IPS-15b (cell line): ENCODE data around the gene ARHGEF16.

Experiments used
- H3K27me3 ChIP-seq: one replicate; pipeline ENCODE4 v1.6.1; 2013; ENCODE audit warnings: low read length; ENCODE audit not compliant: control insufficient read depth, insufficient read depth
- H3K36me3 ChIP-seq: one replicate; pipeline ENCODE4 v1.6.1; 2013; ENCODE audit warnings: low read length; ENCODE audit not compliant: control insufficient read depth, insufficient read depth
- H3K4me1 ChIP-seq: one replicate; pipeline ENCODE4 v1.6.1; 2013; ENCODE audit warnings: mild to moderate bottlenecking, low read length; ENCODE audit not compliant: control insufficient read depth, insufficient read depth
- H3K4me3 ChIP-seq: one replicate; pipeline ENCODE4 v1.5.1; 2013; ENCODE audit warnings: low read depth, low read length
- H3K9ac ChIP-seq: one replicate; pipeline ENCODE4 v1.6.1; 2013; ENCODE audit warnings: low read depth, mild to moderate bottlenecking, low read length
- H3K9me3 ChIP-seq: one replicate; pipeline ENCODE4 v1.6.1; 2013; ENCODE audit warnings: mild to moderate bottlenecking, low read length; ENCODE audit not compliant: control insufficient read depth, insufficient read depth

The ARHGEF16 gene

DNA sequence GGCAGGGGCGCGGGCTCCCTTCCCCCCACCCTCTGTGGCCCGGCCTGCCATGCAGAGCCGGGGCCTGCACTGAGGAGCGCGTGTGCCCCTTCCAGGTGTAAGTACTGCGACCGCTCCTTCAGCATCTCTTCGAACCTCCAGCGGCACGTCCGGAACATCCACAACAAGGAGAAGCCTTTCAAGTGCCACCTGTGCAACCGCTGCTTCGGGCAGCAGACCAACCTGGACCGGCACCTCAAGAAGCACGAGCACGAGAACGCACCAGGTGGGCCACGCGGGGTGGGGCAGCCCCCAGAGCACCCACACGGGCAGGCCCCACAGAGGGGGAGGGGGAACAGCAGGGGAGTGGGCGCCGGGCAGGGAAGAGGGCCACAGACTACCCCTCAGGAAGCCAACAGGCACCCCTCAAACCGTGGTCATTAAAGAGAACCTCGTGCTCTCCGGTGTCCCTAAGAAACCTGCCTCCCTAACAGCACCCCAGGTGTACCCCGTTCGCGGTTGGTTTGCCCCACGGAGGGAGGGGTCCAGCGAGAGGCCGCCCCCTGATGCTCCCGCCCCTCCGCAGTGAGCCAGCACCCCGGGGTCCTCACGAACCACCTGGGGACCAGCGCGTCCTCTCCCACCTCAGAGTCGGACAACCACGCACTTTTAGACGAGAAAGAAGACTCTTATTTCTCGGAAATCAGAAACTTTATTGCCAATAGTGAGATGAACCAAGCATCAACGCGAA, 28.8 kb upstream of the ARHGEF16 start:
- Histone ChIP-seq H3K27me3 (no peaks in the 10 kb centered on the region), H3K4me3 (no peak overlapping the region), H3K36me3 (no peaks in the 10 kb centered on the region), H3K4me1 (no peaks in the 10 kb centered on the region), H3K9ac (no peak overlapping the region), H3K9me3 (no peaks in the 10 kb centered on the region)

DNA sequence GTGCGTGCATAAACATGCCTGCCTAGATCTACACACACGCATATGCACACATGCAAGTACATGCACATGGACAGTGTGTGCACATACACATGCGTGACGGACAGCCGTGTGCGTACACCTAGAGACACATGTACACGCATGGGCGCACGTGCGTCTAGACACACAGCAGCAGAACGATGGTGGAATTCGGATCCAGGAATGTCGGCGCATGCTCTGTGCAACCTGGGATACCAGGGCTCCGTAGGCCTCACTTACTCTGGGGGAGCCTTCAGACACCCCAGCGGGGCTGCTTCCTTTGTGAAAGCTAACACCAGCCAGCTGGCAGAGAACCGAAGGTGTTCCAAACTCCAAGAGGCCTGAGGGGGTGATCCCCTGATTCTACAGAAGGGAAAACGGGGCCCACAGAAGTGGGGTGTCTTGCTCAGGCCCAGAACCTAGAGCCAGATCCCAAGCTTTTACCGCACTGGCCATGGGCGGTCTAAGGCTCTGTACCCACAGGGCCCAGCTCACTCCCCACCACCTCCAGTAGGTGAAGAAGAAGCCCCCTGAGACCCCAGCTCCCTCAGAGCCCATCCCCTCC, 27.4 kb upstream of the ARHGEF16 start:
- H3K36me3 ChIP-seq, result no peaks in the 10 kb centered on the region

DNA sequence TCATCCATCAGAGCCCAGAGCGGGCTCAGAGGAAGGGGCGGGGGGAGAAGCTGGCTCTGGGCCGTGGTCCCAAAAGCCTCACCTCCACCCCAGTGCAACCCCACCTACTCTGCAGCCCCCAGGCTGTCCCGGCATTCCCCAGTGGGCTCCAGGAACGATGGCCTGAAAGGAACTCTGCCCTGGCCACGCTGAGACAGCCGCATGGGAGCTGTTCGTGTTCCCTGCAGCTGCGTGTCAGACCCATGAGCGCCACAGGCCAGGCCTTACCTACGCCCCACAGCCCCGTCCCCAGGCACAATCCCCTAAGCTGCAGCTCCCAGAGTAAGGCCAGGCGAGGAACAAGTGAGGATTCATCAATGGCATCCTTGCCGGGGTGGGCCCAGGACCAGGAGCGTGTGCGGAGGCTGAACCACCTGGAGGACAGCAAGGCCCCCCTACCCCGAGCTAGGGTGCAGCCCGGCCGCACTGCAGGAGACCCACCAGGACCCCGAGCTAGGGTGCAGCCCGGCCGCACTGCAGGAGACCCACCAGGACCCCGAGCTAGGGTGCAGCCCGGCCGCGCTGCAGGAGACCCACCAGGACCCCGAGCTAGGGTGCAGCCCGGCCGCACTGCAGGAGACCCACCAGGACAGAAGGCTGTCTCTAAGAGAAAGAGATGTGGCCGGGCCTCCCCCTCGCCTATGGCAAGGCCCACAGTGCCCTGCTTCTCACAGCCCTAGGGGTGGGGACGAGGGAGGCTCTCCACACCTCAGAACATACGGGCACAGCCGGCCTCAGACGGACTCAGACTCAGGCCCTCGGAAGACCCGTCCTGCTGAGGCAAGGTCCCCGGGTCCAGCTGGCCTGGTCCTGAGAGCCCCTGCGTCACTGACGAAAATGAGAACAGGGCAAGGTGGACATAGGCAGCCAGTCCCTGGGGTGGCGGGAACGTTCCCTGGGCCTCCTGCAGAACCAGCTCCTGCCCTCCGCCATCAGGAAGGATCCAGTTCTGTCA, 26.5 kb upstream of the ARHGEF16 start:
- H3K36me3 ChIP-seq, result no peaks in the 10 kb centered on the region
- H3K9me3 ChIP-seq, result no peaks in the 10 kb centered on the region
- no peak overlapping the region for H3K4me3 ChIP-seq
- no peaks in the 10 kb centered on the region for H3K27me3 ChIP-seq
- H3K4me1 ChIP-seq, result no peaks in the 10 kb centered on the region
- no peak overlapping the region for H3K9ac ChIP-seq

More for the DNA sequence above, 27.4 kb upstream of the ARHGEF16 start:
- H3K9ac ChIP-seq, result no peak overlapping the region
- no peak overlapping the region for H3K4me3 ChIP-seq
- H3K9me3 ChIP-seq, result no peaks in the 10 kb centered on the region
- H3K4me1 ChIP-seq, result no peaks in the 10 kb centered on the region
- no peaks in the 10 kb centered on the region for H3K27me3 ChIP-seq

DNA sequence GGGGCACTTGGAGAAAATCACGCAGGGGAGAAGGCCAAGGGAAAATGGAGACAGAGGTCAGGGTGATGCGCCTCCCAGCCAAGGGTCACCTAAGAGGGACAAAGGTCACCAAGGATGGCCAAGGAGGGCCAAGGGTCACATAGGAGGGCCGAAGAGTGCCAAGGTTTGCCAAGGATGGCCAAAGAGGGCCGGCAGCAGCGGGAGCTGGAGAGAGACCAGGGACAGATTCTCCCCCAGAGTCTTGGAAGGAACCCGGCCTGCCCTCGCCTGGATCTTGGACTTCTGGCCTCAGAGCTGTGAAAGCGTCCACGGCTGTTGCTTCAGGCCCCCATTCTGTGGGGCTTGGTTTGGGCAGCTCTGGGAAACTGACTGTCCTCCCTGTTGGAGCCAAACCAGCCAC, 25.6 kb upstream of the ARHGEF16 start:
- Histone ChIP-seq H3K9me3 (no peaks in the 10 kb centered on the region), H3K36me3 (no peaks in the 10 kb centered on the region), H3K27me3 (no peaks in the 10 kb centered on the region), H3K4me3 (no peak overlapping the region), H3K9ac (no peak overlapping the region), H3K4me1 (no peaks in the 10 kb centered on the region)

DNA sequence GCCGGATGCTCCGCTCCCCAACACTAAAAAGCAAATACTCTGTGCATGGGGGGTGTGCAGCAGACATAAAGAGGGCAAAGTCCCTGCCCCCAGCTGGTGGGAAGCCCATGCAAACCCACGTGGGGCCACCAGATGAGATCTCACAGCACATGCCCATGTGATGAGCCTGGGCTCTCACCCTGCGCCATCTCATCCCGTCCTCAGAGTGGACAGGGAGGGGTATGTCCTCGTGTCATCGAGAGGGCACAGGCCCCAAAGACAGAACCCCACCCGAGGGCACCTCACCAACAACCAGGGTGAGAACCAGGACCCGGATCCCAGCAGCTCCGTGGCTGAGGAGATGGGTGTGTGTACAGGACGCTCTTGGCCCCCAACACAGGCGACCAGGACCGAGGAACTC, 25.1 kb upstream of the ARHGEF16 start:
- no peaks in the 10 kb centered on the region for H3K27me3 ChIP-seq
- H3K9ac ChIP-seq, result no peak overlapping the region
- H3K4me1 ChIP-seq, result no peaks in the 10 kb centered on the region
- H3K36me3 ChIP-seq, result no peaks in the 10 kb centered on the region
- H3K4me3 ChIP-seq, result no peak overlapping the region
- no peaks in the 10 kb centered on the region for H3K9me3 ChIP-seq

DNA sequence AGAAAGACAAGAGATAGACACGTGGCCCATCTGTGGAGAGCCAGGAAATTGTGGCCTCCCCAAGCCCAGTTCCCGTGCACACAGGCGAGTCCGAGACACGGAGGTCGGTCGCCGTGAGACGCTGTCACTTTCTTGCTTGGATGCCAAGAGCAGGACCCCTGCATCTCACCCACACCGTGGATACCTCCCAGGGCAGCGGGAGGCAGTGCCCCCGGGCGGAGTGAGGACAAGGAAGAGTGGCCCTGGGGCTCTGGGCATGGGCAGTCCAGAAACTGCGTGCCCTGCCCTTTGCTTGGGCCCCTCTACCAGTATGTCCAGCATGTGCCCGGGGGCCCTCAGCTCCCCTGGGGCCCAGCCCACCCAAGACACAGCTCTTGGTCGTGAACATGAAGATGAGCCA, 24.7 kb upstream of the ARHGEF16 start:
- H3K4me3 ChIP-seq, result no peak overlapping the region
- H3K9ac ChIP-seq, result no peak overlapping the region
- no peaks in the 10 kb centered on the region for H3K4me1 ChIP-seq
- no peaks in the 10 kb centered on the region for H3K9me3 ChIP-seq
- no peaks in the 10 kb centered on the region for H3K36me3 ChIP-seq
- no peaks in the 10 kb centered on the region for H3K27me3 ChIP-seq

DNA sequence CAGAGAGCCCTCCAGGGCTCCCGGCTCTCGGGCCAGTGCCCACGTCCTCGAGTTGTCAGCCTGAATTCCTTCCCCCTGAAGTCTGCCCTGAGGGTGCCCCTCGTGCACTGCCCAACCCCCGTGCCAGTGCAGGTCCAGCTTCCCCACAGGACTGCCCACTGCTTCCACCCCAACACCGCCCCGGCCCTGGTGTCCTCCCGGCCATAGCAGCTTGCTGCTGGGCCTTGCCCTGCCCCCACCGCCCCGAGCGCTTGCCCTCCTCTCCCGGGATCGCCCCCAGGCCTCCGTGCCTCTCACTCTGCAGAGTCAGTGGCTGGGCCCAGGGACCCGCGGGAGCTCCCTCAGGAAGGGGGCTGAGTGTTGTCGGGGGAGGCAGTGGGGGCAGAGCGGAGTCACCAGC, 24.1 kb upstream of the ARHGEF16 start:
- Histone ChIP-seq H3K36me3 (no peaks in the 10 kb centered on the region), H3K4me3 (no peak overlapping the region), H3K9me3 (no peaks in the 10 kb centered on the region), H3K27me3 (no peaks in the 10 kb centered on the region), H3K4me1 (no peaks in the 10 kb centered on the region), H3K9ac (no peak overlapping the region)

DNA sequence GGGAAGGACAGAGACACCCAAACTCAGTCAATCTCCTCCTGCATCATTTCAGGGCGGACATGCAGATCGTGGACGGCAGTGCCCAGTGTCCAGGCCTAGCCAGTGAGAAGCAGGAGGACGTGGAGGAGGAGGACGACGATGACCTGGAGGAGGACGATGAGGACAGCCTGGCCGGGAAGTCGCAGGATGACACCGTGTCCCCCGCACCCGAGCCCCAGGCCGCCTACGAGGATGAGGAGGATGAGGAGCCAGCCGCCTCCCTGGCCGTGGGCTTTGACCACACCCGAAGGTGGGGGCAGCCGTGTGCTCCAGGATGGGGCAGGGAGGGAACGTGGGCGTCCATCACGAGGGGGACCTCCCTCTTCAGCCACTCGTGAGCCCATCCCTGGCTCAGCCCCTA, 23.6 kb upstream of the ARHGEF16 start:
- H3K4me3 ChIP-seq, result no peak overlapping the region
- H3K9ac ChIP-seq, result no peak overlapping the region
- H3K4me1 ChIP-seq, result no peaks in the 10 kb centered on the region
- no peaks in the 10 kb centered on the region for H3K9me3 ChIP-seq
- H3K36me3 ChIP-seq, result no peaks in the 10 kb centered on the region
- H3K27me3 ChIP-seq, result no peaks in the 10 kb centered on the region

DNA sequence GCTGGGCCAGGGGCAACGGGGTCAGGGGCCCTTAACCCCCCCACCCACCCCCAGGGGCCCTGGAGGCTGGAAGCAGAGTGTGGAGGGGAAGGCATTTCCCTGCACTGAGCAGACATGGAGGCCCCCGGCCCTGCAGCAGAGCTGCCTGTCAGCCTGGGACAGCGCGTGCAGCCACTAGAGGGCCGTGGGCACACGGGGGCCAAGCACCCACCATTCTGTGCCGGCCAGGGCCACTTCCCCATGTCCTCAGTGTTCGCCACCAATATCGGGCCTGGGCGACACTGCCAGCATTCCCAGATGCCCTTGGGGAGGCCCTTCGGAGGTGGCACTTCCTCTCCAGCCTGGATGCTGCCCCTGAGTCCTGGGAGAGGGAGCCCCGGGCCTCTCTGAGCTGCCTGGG, 23.2 kb upstream of the ARHGEF16 start:
- Histone ChIP-seq H3K9ac (no peak overlapping the region), H3K36me3 (no peaks in the 10 kb centered on the region), H3K4me1 (no peaks in the 10 kb centered on the region), H3K9me3 (no peaks in the 10 kb centered on the region), H3K4me3 (no peak overlapping the region), H3K27me3 (no peaks in the 10 kb centered on the region)

DNA sequence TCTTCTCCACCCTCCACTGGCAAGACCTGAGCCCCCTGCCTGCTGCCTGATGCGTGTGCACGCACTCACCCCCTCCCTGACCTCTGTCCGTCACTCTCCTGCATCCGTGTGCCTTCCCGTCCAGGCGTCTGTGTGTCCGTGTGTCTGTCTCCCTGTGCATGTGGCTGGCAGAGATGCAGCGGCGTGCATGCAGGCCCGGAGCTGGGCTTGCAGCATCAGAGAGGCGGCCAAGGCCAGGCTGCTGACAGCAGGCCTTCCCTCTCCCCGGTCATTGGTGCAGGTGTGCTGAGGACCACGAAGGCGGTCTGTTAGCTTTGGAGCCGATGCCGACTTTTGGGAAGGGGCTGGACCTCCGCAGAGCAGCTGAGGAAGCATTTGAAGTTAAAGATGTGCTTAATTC, 22.8 kb upstream of the ARHGEF16 start:
- no peaks in the 10 kb centered on the region for H3K4me1 ChIP-seq
- no peaks in the 10 kb centered on the region for H3K9me3 ChIP-seq
- no peak overlapping the region for H3K9ac ChIP-seq
- H3K36me3 ChIP-seq, result no peaks in the 10 kb centered on the region
- H3K4me3 ChIP-seq, result no peak overlapping the region
- no peaks in the 10 kb centered on the region for H3K27me3 ChIP-seq

DNA sequence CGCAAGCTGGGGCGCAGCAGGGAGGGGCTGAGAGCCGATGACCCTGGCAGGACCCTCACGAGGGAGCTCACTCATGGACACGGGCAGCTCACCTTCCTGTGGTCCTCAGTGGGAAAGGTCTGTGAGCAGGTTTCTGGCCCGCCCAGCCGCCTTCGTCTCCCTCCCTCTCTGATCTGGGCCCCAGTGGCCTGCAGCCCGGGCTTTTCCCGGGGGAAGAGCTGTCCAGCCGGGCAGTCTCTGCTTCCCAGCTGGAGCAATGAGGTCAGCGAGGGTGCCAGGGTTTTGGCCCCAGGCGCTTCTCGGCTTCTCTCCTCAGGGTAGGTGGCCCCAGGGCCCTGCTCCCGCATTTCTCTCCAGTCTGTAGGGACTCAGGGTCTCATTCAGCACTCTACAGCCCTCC, 22.2 kb upstream of the ARHGEF16 start:
- Histone ChIP-seq H3K27me3 (no peaks in the 10 kb centered on the region), H3K4me3 (no peak overlapping the region), H3K36me3 (no peaks in the 10 kb centered on the region), H3K4me1 (no peaks in the 10 kb centered on the region), H3K9me3 (no peaks in the 10 kb centered on the region), H3K9ac (no peak overlapping the region)
